NCI-H1048 (cell line): ENCODE results near the gene PRKCA.

Experiments
- DNase-seq: peaks from one replicate; lab custom pipeline; 2025; lab: John Stamatoyannopoulos, UW

PRKCA gene

GRCh38 chr17:66776999-66777688 is 474.7 kb downstream of the PRKCA start:
- DNase-seq, result no peak

- DNase-seq, result peak; percentile 83
Observed at GRCh38 chr17:66777689-66778225, 475.3 kb downstream of the PRKCA start.

GRCh38 chr17:66778531-66779236 is 476.3 kb downstream of the PRKCA start:
- DNase-seq, result no peak

GRCh38 chr17:66779237-66779606 is 476.8 kb downstream of the PRKCA start:
- no peak for DNase-seq

GRCh38 chr17:66781135-66781534 is 478.7 kb downstream of the PRKCA start:
- no peak for DNase-seq

GRCh38 chr17:66782851-66783250 is 480.4 kb downstream of the PRKCA start:
- DNase-seq, result no peak

GRCh38 chr17:66783656-66784381 is 481.4 kb downstream of the PRKCA start:
- DNase-seq, result no peak

GRCh38 chr17:66784621-66785364 is 482.4 kb downstream of the PRKCA start:
- no peak for DNase-seq

- DNase-seq, result no peak
Observed at GRCh38 chr17:66786107-66786506, 483.7 kb downstream of the PRKCA start.

GRCh38 chr17:66787914-66788313 is 485.5 kb downstream of the PRKCA start:
- no peak for DNase-seq

- no peak for DNase-seq
Observed at GRCh38 chr17:66789093-66789492, 486.7 kb downstream of the PRKCA start.

- DNase-seq, result no peak
Observed at GRCh38 chr17:66789961-66790437, 487.6 kb downstream of the PRKCA start.

GRCh38 chr17:66790501-66791061 is 488.2 kb downstream of the PRKCA start:
- no peak for DNase-seq

GRCh38 chr17:66791347-66791746 is 488.9 kb downstream of the PRKCA start:
- DNase-seq, result no peak

- DNase-seq, result no peak
Observed at GRCh38 chr17:66793814-66794213, 491.4 kb downstream of the PRKCA start.

- DNase-seq, result no peak
Observed at GRCh38 chr17:66795486-66795885, 493.1 kb downstream of the PRKCA start.

GRCh38 chr17:66799849-66800537 is 497.6 kb downstream of the PRKCA start:
- no peak for DNase-seq

- DNase-seq, result no peak
Observed at GRCh38 chr17:66803474-66803951, 501.1 kb downstream of the PRKCA start.

- no peak for DNase-seq
Observed at GRCh38 chr17:66805567-66805966, 503.2 kb downstream of the PRKCA start.

- DNase-seq, result no peak
Observed at GRCh38 chr17:66807182-66807581, 504.8 kb downstream of the PRKCA start.

GRCh38 chr17:66809408-66809807 is 507.0 kb downstream of the PRKCA start:
- no peak for DNase-seq
